Stimulated activated CD4-positive, alpha-beta T cell treated with anti-CD3 and anti-CD28 coated beads, Interleukin-2, amount 100 ng/mL, for 24 hours (primary cell): ENCODE data around the gene PANK1.
"Not testable (repeated sequence)": the region's sequence is repeated elsewhere in the genome, so short reads cannot be mapped to it uniquely, and the experiment has no call there.

Experiments used
- DNase-seq, 2 donors: peaks; one replicate each; pipeline ENCODE4 v3.0.0-alpha.2; 2020

Gene PANK1

GRCh38 chr10:89566095-89566950 is 78.7 kb downstream of the PANK1 start:
- no peak for DNase-seq

GRCh38 chr10:89565180-89565579 is 79.9 kb downstream of the PANK1 start:
- DNase-seq, result no peak

GRCh38 chr10:89563861-89564478 is 81.1 kb downstream of the PANK1 start:
- no peak for DNase-seq

GRCh38 chr10:89563311-89563710 is 81.7 kb downstream of the PANK1 start:
- no peak for DNase-seq

- DNase-seq, result no peak
Observed at GRCh38 chr10:89556600-89556999, 88.4 kb downstream of the PANK1 start.

GRCh38 chr10:89555688-89556445 is 89.2 kb downstream of the PANK1 start:
- no peak for DNase-seq

GRCh38 chr10:89554433-89554832 is 90.6 kb downstream of the PANK1 start:
- DNase-seq, result no peak

GRCh38 chr10:89553064-89553734 is 91.8 kb downstream of the PANK1 start:
- DNase-seq, result no peak

- no peak for DNase-seq
Observed at GRCh38 chr10:89552213-89552612, 92.8 kb downstream of the PANK1 start.

GRCh38 chr10:89550509-89550908 is 94.5 kb downstream of the PANK1 start:
- no peak for DNase-seq

GRCh38 chr10:89549510-89549909 is 95.5 kb downstream of the PANK1 start:
- no peak for DNase-seq

- no peak for DNase-seq
Observed at GRCh38 chr10:89548673-89549072, 96.4 kb downstream of the PANK1 start.

GRCh38 chr10:89547853-89548513 is 97.1 kb downstream of the PANK1 start:
- no peak for DNase-seq

- not testable (repeated sequence) for DNase-seq
Observed at GRCh38 chr10:89546651-89547050, 98.4 kb downstream of the PANK1 start.

- no peak for DNase-seq
Observed at GRCh38 chr10:89543841-89544240, 101.2 kb downstream of the PANK1 start.

- DNase-seq, result no peak
Observed at GRCh38 chr10:89540420-89540949, 104.6 kb downstream of the PANK1 start.

- DNase-seq, result no peak
Observed at GRCh38 chr10:89537364-89537763, 107.7 kb downstream of the PANK1 start.

- DNase-seq, result no peak
Observed at GRCh38 chr10:89536013-89536354, 109.1 kb downstream of the PANK1 start.

GRCh38 chr10:89535171-89536012 is 109.7 kb downstream of the PANK1 start, which contains the start of gene SLC16A12:
TSS of gene SLC16A12 (minus strand) at chr10:89535594. CDS start at chr10:89462578, 73,016 bp downstream.
- DNase-seq, result peak in 1 of 2 donors; percentile 11

GRCh38 chr10:89534826-89535166 is 110.2 kb downstream of the PANK1 start:
- no peak for DNase-seq
